Activated CD4-positive, alpha-beta T cell treated with anti-CD3 and anti-CD28 coated beads, Interleukin-2, amount 50 U/mL, for 24 hours (primary cell): Measurements from ENCODE around the gene ASTN2.

ENCODE experiments used
- DNase-seq, 2 donors: peaks; one replicate each; pipeline ENCODE4 v3.0.0-alpha.2; 2020; ENCODE audit warnings: low read depth in 1 of 2, low spot score in 1 of 2

Gene ASTN2

GRCh38 chr9:117028103-117028858 lies 386.6 kb downstream of the ASTN2 start:
- DNase-seq = no peak

DNA sequence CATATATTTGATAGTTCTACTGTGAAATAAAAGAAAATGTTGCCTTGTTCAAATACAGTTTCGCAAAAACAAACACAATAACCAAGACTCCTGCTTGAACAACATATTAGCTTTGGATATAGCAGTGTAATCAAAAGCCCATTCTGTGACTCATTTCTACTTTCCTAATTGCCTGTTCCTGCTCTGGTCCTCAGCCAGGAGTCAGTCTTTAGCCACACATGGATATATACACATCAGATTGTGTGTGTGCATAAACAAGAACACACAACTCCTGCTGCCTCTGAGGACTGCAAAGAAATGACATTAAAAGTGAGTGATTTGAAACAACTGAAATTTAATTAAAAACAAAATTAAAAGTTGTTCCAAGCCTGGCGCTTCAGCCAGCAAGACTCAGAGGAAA lies 393.0 kb downstream of the ASTN2 start:
- DNase-seq = no peak

GRCh38 chr9:117018966-117019617 lies 395.8 kb downstream of the ASTN2 start:
- DNase-seq = no peak

- DNase-seq = no peak
These were observed 397.4 kb downstream of the ASTN2 start for GRCh38 chr9:117017414-117017985.

DNA sequence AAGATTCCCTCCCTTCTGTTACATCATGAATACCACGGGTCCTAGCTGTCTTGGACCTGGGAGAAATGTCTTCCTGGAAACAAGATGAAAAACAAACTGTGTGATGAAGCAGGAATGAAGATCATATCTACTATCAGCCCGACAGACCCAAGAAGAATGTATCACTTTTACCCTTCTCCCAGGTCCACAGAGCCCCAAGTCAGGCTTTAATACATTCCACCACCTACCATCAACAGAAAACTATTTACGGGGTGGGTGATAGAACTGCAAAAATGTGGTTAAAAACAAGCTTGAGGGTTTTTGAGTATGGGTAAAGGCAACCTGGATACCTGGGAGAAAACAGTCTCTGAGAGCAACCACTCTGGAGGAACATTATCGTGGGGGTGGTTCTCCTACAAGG lies 400.8 kb downstream of the ASTN2 start:
- DNase-seq = no peak

GRCh38 chr9:117013440-117013995 lies 401.3 kb downstream of the ASTN2 start:
- no peak for DNase-seq

- DNase-seq = no peak
These were observed 404.8 kb downstream of the ASTN2 start for GRCh38 chr9:117010061-117010460.

- no peak for DNase-seq
These were observed 406.0 kb downstream of the ASTN2 start for GRCh38 chr9:117008876-117009275.

- no peak for DNase-seq
These were observed 406.4 kb downstream of the ASTN2 start for GRCh38 chr9:117008461-117008860.

DNA sequence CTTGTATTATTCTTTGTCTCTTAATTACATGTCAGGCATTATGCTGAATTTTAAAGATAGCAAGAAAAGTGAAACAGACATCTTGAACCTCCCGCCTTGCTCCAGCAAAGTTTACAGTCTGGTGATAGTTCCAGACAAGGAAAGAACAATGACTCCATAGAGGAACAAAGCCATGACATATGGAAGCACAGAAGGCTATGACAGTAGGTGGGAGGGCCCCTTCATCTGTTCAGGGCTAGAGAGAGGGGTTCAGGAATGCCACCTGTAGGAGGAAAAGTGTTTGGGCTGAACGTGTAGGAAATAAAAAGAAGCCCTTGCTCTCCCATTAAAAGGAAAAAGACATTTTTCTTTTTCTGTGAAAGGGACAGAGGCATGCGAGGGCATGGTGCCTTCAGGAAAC lies 412.2 kb downstream of the ASTN2 start:
- DNase-seq = no peak

DNA sequence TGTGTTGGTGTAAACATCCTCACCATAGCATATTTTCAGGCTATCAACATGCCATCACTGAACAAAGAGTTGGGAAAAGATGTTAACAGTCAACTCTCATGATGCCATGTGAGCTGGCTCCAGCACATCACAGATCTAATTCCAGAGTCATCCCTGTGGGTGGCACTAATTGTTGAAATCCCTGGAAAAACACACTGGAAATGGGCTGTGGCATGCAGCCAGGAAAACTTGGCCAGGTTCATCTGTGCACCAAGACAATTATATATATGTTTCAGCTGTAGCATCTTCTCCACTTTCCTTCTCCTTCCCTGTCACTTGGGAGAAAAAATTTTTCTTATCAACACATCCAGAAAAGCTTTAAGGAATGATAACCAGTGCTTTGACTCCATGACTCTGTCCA lies 414.0 kb downstream of the ASTN2 start:
- DNase-seq = no peak

GRCh38 chr9:117000196-117000723 lies 414.6 kb downstream of the ASTN2 start:
- DNase-seq = no peak

GRCh38 chr9:116998305-116998704 lies 416.6 kb downstream of the ASTN2 start:
- DNase-seq = no peak

DNA sequence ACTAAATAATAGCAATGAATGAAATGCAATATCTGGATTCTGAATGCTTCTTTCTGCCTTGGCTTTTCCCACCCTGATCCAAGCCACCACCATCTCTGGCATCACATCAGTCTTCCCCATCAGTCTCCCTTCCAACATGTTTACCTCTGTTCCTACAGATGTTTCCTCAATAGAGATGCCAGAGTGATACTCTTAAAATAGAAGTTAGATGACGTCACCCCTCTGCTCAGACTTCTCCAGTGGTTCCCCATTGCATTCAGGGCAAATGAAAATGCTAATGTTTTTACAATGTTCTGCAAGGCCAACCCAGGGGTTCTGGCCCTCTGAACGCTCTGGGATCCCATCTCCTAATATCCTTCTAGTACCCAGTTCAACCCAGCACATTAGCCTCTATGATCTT lies 422.0 kb downstream of the ASTN2 start:
- no peak for DNase-seq

DNA sequence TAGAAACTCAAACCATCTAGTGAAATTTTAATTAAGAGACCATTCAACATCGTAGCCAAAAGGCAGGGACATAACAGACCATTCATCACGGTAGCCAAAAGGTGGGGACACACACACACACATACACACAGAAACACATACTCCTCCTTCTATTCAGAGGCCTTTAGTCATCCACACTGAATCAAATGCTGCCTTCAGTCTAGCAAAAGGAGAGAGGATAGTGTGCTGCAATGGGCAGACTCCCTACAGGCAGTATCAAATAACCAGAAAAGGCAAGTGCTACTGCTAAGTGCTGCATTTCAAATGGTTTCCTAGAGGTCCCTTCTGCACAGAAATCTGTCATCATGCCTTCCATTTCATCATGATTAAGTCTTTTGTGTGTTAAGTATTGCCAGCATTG lies 423.8 kb downstream of the ASTN2 start:
- DNase-seq = no peak

- no peak for DNase-seq
These were observed 424.3 kb downstream of the ASTN2 start for GRCh38 chr9:116990592-116990991.

- DNase-seq = no peak
These were observed 427.0 kb downstream of the ASTN2 start for GRCh38 chr9:116987721-116988485.

GRCh38 chr9:116986015-116986414 lies 428.8 kb downstream of the ASTN2 start:
- no peak for DNase-seq

DNA sequence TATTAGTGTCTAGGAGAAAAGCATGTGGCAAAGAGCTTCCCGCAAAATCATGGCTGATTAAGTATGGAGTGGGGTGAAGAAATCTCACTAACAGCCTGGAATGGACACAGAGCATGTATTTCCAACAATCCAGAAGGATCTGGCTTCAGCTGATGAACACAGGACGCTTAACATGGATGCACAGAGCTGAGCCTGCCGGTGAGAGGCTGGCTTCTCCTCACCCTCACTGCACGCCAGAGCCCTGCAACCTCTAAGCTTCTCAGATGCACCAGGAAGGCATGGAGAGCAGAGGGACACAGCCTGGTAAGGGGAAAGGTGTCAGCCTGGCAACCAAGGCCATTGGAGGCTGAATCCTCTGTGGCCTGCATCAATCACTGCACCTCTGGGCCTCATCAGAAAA lies 429.3 kb downstream of the ASTN2 start:
- DNase-seq = no peak

- DNase-seq = no peak
These were observed 430.7 kb downstream of the ASTN2 start for GRCh38 chr9:116984111-116984510.

DNA sequence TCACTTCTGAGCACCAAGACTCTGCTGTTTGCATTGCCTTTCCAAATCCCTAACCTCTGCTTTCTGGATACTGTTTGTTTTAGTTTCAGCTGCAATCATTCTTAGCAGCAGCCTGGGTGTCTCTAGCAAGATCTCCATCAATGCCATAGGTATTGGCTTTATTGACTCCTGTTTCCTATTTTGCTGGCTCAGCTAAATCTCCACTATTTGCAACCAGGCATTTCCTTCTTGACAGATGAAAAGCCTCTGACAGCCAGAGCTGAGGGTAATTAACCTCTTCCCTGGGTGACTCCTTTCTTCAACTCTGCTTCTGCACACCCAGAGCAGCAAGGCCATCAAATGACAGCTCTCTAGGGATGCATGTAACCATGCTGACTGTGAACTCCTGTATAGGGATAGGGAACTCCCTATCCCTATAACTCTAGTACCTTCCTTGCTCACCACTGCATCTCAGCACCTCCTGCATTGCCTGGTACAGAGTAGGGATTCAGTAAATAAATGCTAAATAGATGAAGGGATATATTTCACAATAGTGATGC lies 434.2 kb downstream of the ASTN2 start:
- DNase-seq = no peak
